ENCODE data around the gene GRM7. TPM values are rescaled to one million over a fixed set of nuclear protein-coding genes. Genes with fewer than 3 reads are reported as not detected.

Gene GRM7
- total RNA-seq, 1 donor from 2014 or later = 1.5 TPM

DNA sequence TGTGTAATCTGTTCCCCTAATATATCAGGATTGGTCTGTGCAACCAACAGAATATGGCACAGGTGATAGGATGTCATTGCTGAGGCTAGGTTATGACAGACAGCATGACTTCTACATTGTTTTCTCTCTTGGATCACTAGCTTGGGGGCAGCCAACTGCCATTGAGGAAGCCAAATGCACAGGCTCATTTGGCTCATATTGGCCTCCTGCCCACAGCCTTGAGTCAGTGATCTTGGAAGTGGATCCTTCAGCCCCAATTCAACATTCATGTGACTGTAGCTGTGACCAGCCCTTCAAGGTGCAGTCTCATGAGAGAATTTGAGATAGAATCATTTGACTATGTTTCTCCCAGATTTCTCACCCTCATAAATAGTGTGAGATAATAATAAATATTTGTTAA, 675.6 kb downstream of the GRM7 start:
- Mint-ChIP-seq H3K9me3 (peaks cover 5% of the 10 kb centered on the region), H3K36me3 (ENCODE audit: low read depth) (peaks cover 2% of the 10 kb centered on the region), H3K27me3 (ENCODE audit: low read depth) (no peaks in the 10 kb centered on the region), H3K4me3 (no peak overlapping the region), H3K4me1 (peaks cover 10% of the 10 kb centered on the region), H3K27ac (ENCODE audit: unreplicated experiment) (no peak overlapping the region)
- TF ChIP-seq, protein P1, sequence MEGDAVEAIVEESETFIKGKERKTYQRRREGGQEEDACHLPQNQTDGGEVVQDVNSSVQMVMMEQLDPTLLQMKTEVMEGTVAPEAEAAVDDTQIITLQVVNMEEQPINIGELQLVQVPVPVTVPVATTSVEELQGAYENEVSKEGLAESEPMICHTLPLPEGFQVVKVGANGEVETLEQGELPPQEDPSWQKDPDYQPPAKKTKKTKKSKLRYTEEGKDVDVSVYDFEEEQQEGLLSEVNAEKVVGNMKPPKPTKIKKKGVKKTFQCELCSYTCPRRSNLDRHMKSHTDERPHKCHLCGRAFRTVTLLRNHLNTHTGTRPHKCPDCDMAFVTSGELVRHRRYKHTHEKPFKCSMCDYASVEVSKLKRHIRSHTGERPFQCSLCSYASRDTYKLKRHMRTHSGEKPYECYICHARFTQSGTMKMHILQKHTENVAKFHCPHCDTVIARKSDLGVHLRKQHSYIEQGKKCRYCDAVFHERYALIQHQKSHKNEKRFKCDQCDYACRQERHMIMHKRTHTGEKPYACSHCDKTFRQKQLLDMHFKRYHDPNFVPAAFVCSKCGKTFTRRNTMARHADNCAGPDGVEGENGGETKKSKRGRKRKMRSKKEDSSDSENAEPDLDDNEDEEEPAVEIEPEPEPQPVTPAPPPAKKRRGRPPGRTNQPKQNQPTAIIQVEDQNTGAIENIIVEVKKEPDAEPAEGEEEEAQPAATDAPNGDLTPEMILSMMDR (conservative IDR thresholded peaks at IDR 0.05) = no peak
- no peak for DNase-seq (ENCODE audit: low read depth, low spot score)

DNA sequence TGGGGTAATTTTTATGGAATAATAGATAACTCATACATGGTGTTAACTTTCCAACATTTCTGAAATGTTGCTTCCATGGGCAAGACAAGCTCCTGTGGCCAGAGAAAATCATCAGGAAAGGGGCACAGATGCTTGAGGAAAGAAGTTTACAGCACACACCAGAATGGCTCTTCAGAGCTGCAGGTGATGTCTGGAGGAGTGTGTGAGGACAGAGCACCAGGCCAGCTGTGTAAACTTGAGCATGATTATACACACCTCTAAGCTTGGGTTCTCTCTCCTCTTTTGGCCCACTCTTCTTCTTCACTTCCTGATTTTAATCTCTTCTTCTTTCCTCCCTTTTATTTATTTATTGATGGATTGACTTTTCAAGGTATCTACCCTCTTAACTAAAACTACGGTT, 676.0 kb downstream of the GRM7 start:
- no peaks in the 10 kb centered on the region for H3K27me3 Mint-ChIP-seq (ENCODE audit: low read depth)
- peaks cover 2% of the 10 kb centered on the region for H3K9me3 Mint-ChIP-seq
- H3K4me3 Mint-ChIP-seq = no peak overlapping the region
- H3K36me3 Mint-ChIP-seq (ENCODE audit: low read depth) = peaks cover 2% of the 10 kb centered on the region
- TF ChIP-seq, protein P1 (conservative IDR thresholded peaks at IDR 0.05) = no peak
- no peak overlapping the region for H3K27ac Mint-ChIP-seq (ENCODE audit: unreplicated experiment)
- peaks cover 10% of the 10 kb centered on the region for H3K4me1 Mint-ChIP-seq
- no peak for DNase-seq (ENCODE audit: low read depth, low spot score)

GRCh38 chr3:7543294-7543880, 682.5 kb downstream of the GRM7 start:
- no peaks in the 10 kb centered on the region for H3K27me3 Mint-ChIP-seq (ENCODE audit: low read depth)
- H3K36me3 Mint-ChIP-seq (ENCODE audit: low read depth) = no peaks in the 10 kb centered on the region
- no peak for DNase-seq (ENCODE audit: low read depth, low spot score)
- H3K4me1 Mint-ChIP-seq = no peaks in the 10 kb centered on the region
- TF ChIP-seq, protein P1 (conservative IDR thresholded peaks at IDR 0.05) = no peak
- H3K9me3 Mint-ChIP-seq = no peaks in the 10 kb centered on the region
- H3K4me3 Mint-ChIP-seq = no peak overlapping the region
- no peak overlapping the region for H3K27ac Mint-ChIP-seq (ENCODE audit: unreplicated experiment)

DNA sequence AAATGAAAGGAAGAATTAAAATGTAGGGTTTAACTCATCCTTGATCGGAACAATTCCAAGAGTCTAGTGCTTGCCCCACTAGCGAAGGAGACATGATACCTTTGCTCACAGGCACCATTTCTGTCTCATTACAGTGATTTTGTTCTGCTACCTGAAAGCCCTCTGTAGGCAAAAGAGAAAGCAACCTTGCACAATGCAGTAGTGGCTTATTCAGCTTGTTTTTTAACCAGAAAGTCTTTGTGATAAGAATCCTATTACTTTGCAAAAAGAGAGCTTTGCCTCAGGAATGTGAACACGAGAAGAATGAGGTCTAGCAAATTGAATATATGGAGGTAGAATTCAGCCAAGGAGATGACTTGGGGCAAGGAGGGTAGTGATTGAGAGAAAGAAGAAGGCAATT, 684.4 kb downstream of the GRM7 start:
- Mint-ChIP-seq H3K36me3 (ENCODE audit: low read depth) (no peaks in the 10 kb centered on the region), H3K9me3 (no peaks in the 10 kb centered on the region), H3K4me3 (no peak overlapping the region), H3K27me3 (ENCODE audit: low read depth) (no peaks in the 10 kb centered on the region), H3K4me1 (no peaks in the 10 kb centered on the region), H3K27ac (ENCODE audit: unreplicated experiment) (no peak overlapping the region)
- TF ChIP-seq, protein P1 (conservative IDR thresholded peaks at IDR 0.05) = no peak
- DNase-seq (ENCODE audit: low read depth, low spot score) = no peak

- Mint-ChIP-seq H3K9me3 (no peaks in the 10 kb centered on the region), H3K4me3 (no peak overlapping the region), H3K27me3 (ENCODE audit: low read depth) (no peaks in the 10 kb centered on the region), H3K4me1 (no peaks in the 10 kb centered on the region), H3K27ac (ENCODE audit: unreplicated experiment) (no peak overlapping the region), H3K36me3 (ENCODE audit: low read depth) (no peaks in the 10 kb centered on the region)
- TF ChIP-seq, protein P1 (conservative IDR thresholded peaks at IDR 0.05) = no peak
- DNase-seq (ENCODE audit: low read depth, low spot score) = no peak
Observed at GRCh38 chr3:7546253-7546652, 685.3 kb downstream of the GRM7 start.

Measured in neural crest cell (in vitro differentiated cells).